IMR-90 (cell line): ENCODE data around the gene TTC27.

Experiments
- FOS ChIP-seq: fragments of 150-350 bp; IDR thresholded peaks from 2 replicates; pipeline ENCODE4 v1.6.1; 2016; ENCODE audit warnings: low read depth, low read length
- RAD21 ChIP-seq: IDR thresholded peaks from 2 replicates; pipeline ENCODE4 v1.6.1; 2012; ENCODE audit warnings: low read length, improper control_type of control experiment
- TF ChIP-seq, protein P1 (sequence below): conservative IDR thresholded peaks from 2 replicates; pipeline ENCODE4 v1.5.1; 2012; ENCODE audit warnings: mild to moderate bottlenecking, low read depth, low read length, improper control_type of control experiment

DNA sequence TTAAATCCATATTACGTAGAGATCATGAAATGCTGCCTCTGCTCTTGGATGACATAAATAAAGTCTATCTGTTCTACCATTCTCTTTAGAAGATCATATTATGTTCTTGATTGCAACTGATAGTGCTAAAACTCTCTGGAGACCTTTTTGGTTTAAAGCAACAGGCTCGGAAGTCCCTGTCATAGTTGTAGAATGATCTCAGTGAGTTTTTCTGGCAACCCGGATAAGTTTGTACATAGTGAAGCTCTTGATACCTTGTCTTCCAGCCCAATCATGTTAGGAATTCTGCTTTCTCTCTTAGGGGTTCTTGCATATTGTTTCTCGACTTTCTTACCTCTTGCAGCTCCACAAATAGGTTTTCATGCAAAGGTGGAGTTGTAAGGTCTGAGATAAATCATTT lies 156.1 kb downstream of the TTC27 start:
- TF ChIP-seq, protein P1, sequence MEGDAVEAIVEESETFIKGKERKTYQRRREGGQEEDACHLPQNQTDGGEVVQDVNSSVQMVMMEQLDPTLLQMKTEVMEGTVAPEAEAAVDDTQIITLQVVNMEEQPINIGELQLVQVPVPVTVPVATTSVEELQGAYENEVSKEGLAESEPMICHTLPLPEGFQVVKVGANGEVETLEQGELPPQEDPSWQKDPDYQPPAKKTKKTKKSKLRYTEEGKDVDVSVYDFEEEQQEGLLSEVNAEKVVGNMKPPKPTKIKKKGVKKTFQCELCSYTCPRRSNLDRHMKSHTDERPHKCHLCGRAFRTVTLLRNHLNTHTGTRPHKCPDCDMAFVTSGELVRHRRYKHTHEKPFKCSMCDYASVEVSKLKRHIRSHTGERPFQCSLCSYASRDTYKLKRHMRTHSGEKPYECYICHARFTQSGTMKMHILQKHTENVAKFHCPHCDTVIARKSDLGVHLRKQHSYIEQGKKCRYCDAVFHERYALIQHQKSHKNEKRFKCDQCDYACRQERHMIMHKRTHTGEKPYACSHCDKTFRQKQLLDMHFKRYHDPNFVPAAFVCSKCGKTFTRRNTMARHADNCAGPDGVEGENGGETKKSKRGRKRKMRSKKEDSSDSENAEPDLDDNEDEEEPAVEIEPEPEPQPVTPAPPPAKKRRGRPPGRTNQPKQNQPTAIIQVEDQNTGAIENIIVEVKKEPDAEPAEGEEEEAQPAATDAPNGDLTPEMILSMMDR = no peak
- TF ChIP-seq FOS = no peak
- TF ChIP-seq RAD21 = no peak
